ENCODE data around the gene CSMD2.

Gene CSMD2

DNA sequence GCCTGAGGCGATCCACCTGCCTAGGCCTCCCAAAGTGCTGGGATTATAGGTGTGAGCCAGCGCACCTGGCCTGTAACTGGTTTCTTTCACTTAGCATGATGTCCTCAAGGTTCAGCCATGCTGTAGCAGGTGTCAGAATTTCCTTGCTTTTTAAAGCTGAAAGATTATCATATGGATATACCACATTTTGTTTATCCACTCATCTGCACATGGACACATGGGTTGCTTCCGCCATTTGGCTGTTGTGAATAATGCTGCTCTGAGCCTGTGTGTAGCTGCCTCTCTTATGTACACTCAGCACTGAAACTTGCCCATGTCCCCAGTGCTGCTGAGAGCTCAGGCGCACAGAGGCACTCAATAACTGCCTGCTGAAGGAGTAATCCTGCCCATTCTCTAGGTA is 11.8 kb downstream of the CSMD2 start:
- DNase-seq = no peak

- no peak for DNase-seq
Observed at GRCh38 chr1:34149501-34149900, 15.5 kb downstream of the CSMD2 start.

DNA sequence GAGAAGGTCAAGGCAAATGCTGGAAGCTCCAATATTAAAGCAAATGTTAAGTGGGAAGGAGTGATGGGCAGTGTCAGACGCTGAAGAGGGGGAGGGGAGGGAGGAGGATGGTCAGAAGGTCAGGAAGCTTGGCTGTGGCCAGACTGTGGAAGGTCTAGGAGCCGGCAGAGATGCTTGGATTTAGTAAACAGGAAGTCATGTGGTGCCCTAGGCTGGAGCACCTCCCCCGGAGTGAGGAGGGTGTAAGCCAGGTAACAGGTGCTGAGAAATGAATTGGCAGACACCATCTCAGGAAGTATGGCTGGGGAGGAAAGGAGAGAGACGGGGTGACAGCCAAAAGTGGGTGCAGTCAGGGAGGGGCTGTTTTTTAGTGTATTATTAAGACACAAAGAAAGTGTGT is 17.7 kb downstream of the CSMD2 start:
- no peak for DNase-seq

DNA sequence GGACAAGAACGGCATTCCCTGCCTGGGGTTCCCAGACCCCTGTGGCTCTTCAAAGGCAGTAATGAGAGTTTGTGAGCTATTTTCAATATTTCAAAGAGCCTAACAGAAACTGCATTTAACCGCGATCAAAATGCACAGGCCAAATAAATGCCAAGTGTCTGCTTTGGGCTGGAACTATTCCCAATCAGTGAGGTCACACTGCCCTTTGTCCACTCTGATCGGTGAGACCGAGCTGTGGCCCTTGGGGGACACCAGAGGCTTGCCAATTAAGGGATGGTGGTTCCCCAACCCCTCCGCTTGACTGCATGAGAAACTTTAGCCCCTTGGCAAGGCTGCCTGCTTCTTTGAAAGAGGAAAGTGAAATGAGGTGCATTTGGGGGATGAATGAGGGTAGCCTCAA is 20.3 kb downstream of the CSMD2 start:
- DNase-seq = no peak

DNA sequence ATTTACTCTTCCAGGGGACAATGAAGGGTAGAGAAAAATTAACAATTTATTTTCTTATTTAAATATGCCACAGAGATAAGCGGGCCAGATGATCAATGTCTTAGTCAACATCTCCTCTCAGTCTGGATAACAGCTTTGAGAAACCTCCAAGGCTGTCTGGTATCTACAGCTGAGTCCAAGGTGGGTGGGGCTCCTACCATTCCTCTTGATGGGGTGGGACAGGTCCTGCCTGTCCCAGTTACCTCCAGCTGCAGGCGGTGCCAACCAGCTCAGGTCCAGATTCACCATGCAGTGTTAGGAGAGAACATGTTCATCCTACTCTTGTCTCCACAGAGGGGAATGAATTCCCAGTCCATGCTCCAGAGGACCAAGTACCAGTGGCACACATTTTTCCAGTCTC is 21.1 kb downstream of the CSMD2 start:
- DNase-seq = no peak

GRCh38 chr1:34140011-34140676 is 24.9 kb downstream of the CSMD2 start:
- DNase-seq = no peak

DNA sequence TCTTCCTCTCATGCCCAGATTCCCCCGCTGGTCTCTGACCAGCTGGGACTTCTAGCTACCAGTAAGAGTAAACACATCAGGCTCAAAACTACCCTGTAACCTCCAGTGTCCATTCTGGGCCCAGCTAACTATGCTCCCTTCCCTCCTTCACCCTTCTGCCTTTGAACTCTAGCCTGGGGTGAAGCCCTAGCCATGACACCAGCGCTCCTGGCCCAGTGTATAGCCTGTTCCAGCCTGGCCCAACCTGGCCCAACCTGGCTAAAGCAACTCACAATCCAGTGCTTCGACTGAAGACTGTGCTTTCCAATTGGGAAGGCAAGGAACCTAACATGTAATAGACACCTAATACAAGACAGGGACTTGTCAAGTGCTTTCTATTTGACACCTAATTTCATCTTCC is 27.6 kb downstream of the CSMD2 start:
- no peak for DNase-seq

DNA sequence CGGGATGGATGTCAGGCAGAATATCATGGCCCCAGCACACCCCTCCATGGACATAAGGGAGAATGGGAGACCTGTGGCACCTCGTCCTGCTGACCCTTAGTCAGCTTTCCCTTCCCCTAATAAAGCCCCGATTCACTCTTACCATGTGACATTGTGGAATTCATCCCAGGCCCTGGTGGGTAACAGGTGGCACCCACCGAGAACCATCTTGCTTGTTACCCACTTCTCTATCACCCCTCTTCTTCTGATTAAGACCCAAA is 32.9 kb downstream of the CSMD2 start:
- DNase-seq = no peak

- DNase-seq = no peak
Observed at GRCh38 chr1:34131396-34132160, 33.5 kb downstream of the CSMD2 start.

GRCh38 chr1:34130306-34130705 is 34.7 kb downstream of the CSMD2 start:
- DNase-seq = no peak

DNA sequence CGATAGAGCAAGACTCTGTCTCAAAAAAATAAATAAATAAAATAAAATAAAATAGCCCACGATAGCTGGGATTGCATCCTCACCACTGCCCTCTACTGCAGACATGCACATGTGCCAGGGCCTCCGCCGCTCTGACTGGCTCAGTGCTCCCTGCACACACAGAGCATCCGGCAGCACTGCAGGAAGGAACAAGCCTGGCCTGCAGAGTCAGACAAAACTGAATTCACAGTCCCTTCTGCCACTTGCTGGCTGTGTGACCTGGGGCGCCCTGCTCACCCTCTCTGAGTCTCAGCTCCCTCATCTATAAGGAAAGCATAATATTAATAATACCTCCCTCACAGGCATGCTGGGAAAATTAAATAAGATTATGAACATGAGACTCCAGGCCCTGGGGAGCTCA is 35.4 kb downstream of the CSMD2 start:
- DNase-seq = no peak

DNA sequence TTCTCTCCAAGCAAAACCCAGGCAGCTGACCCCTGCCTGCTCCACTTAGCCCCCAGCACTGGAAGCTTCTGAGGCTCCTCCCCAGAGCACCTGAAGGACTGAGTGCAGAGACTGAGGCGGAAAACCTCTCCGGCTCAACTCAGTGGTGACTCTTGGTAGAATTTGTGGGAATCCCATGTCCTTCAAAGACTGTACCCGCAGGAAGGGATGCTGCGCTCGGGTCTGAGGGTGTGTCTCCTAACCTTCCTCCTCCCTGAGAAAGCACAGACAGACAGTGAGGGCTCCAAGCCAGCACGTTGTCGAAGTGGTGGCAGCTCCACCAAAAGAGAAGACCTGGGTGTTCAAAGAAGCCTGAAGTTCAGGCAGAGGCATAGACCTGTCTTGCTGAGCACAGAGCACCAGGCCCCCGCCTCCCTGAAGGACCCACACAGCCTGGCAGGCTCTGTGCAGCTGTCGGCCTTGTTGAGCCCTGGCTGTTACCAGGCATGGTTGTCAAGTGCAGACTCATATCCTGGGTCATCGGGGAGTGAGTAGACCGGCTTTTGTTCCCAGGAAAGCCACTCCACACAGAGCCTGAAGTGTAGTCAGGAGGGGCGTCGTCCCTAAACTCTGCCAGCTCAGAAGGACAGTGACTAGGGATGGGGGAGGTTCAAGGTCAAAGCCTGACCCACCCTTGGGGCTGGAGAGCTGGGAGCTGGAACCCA is 36.7 kb downstream of the CSMD2 start:
- DNase-seq = no peak

- no peak for DNase-seq
Observed at GRCh38 chr1:34127006-34128000, 37.7 kb downstream of the CSMD2 start.

DNA sequence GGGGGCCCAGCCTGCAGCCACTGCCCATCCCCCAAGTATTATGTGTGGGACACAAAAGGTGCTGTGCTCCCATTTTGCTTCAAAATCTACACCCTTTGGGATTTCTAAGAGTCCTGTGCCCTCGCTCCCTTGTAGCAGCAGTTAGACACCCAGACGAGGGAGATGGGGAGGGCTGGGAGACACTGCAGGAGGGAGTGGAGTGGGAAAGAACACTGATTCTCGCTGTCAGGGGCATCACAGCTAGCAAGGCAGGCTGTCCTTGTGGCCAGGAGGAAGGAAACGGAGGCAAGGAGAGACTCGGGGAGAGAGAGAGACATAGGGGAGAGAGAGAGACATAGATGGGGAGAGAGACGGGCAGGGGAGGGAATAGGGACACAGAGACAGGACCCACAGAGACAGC is 38.5 kb downstream of the CSMD2 start:
- DNase-seq = no peak

DNA sequence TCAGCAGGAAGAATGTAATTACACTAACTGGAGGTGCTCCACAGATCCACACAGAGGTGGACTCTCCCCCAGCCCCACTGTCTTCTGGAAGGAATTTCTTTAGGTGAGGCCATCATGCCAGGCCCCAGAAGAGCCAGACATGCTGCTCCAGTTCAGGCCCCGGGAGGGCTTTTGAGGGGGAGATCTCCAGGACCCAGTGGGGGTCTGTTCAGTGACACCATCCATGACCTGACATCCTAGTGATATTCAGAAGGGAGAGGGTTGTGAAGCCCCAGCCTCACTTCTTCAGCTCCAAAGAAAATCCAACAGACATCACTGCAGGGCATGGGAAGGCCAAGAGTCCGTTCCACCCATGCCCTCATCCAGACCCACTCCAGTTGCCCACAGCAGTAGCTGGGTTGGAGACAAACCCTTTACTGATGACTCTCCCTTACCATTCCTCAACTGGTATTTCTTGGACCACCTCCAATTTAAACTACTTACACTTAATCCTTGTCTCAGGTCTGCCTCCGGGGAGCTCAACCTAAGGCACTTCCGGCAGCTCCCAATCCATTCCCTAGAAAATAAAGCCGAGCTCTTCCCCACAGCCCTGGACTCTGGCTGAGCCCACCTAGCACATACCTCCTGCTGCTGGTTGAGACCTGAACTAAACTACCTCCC is 39.2 kb downstream of the CSMD2 start:
- DNase-seq = no peak

DNA sequence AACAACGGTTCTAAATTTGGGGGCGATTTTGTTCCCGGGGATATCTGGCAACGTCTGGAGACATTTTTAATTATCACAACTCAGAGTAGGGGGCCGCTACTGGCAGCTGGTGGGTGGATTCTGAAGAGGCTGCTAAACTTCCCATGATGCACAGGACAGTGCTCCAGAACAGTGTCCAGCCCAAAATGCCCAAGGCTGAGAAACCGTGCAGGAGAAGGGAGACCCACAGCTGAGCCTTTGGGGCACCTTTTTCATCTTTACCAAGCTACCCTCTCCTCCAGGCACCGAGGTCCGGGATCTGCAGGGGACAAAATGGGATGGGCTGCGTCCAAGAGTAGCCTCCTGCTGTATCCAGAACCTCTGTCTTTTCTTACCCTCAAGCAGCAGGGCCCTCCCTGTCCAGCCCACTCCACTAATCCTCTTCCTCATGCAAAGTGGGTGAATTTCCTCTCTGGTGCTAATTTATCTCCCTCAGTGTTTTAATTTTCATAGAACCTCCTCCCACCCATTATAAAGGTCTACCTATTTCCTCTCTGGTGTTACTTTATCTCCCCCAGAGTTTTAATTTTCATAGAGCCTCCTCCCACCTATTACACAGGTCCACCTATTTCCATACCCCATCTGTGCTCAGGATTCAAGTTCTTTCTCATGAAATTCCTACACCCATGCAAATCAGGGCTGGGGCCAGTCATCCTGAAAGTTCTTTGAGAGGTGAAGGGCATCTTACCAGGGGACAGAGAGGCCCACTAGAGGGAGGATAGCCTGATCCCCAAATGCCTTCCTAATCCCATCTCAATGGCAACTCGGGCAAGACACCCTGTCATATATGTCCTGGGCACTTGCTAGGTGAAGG is 42.7 kb downstream of the CSMD2 start:
- no peak for DNase-seq

DNA sequence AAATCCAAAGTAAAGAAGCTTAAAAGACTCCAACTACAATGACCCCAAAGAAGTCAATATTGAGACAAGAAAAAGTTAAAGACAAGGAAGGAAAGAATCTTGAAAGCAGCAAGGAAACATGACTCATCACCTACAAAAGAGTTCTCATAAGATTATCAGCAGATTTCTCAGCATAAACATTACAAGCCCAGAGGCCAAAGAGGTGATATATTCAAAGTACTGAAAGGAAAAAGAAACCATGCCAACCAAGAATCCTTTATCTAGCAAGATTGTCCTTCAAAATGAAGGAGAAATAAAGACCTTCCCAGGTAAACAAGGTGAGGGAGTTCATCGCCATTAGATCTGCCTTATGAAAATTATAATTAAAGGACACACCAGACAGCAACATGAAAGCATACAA is 49.8 kb downstream of the CSMD2 start:
- no peak for DNase-seq

DNA sequence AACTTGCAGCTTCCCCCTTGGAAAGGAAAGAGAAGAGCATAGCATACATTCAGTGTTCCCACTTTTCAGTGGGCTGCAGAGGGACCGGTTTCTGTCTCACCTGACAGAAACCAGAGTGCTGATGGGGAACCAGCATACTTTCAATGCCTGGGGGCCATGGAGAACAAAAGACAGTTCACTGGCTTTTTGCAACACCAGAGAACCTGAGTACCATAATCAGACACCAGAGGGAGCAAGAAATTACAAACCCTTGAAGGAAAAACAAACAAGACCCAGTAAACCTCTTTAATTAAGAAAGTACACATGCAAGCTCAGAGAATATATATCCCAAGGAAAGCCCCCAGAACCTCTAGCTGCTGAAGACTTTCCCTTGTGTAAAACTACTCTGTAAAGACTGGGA is 51.1 kb downstream of the CSMD2 start:
- DNase-seq = peak; percentile 23

- DNase-seq = no peak
Observed at GRCh38 chr1:34113362-34113761, 51.7 kb downstream of the CSMD2 start.

DNA sequence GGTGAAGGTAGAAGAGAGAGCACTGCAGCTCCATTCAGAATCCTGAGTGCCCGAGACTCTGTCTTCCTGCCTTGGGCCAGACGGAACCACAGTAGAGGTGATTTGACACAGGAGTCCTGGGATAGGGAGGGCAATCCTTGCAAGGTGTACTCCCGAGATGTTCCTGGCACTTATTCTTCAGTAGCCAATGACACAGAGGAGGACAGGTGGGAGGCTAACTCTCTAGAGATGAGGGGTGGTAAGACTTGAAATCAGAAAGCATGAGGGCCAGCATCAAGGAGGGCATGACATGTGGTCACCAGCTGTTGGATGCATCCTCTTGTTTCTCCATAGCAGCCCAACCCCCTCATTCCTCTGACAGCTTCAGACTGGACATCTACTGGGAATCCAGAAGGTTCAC is 56.3 kb downstream of the CSMD2 start:
- no peak for DNase-seq

- no peak for DNase-seq
Observed at GRCh38 chr1:34108269-34108668, 56.8 kb downstream of the CSMD2 start.

- no peak for DNase-seq
Observed at GRCh38 chr1:34101151-34101550, 63.9 kb downstream of the CSMD2 start.
